CD4-positive, alpha-beta T cell treated with Interleukin-17A for 4 hours (primary cell): ENCODE measurements around the gene UBE2G2.

Experiments used
- DNase-seq: peaks from one replicate; pipeline ENCODE4 v3.0.0-alpha.2; 2020; ENCODE audit warnings: mixed read lengths

UBE2G2 gene

DNA sequence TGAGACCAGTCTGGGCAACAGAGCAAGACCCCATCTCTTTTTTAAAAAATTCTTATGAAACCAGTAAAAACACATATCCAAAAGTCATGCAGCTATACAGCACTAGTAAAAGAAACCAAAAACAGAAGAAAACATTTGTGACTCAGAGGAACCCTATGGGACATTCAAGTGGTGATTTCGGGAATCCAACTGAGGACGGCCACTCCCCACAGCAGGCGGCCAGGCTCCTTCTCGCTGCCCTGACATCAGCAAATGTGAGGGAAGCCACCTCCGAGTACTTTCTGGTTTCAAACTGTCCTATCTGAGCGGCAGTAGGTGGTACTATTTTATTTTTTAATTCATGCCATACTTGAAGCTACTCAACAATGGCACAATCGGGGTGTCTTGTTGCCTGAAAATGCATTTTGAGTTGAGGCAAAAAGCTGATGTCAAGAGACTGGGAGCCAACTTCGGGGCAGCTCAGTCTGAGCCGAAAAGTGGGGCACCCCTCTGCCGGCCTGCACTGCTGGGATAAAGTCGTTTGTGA is 12.9 kb upstream of the UBE2G2 start:
- DNase-seq = no peak

DNA sequence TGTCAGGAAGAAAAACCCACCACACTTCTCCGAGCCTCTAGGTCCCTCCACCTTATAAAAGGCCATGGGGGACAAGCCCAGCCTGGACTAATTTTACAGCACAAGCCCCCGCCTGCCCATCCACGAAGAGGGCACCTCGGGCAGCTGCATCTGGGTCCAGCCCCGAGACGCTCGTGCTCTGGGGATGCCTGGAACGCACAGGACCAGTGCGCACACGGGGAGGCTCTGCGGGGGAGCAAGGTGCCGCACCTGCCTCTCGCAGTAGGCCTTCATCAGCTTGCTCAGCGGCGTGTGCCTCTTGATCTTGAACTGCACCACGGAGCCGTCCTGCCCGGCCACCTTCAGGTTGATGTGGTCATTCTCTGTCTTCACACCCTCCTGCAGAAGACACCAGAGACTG is 12.1 kb upstream of the UBE2G2 start:
- no peak for DNase-seq

DNA sequence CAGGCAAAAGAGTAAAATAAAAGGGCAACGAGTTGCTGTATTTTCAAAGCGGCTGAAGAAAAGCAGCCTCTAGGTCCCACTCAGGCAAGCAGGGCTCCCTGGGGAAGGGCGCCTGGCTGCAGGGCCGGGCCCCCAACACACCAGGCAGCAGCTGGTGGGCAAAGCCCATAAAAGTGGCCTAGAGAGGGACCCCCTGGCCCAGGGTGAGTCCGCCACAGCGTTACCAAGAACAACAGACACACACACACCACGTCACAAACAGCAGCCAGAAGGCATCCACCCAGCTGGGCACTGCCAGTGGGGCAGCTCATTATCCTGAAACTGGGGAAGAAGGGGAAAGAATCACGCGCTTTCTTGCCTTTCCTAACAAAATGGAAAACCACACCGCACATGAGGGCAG is 11.5 kb upstream of the UBE2G2 start:
- DNase-seq = no peak

DNA sequence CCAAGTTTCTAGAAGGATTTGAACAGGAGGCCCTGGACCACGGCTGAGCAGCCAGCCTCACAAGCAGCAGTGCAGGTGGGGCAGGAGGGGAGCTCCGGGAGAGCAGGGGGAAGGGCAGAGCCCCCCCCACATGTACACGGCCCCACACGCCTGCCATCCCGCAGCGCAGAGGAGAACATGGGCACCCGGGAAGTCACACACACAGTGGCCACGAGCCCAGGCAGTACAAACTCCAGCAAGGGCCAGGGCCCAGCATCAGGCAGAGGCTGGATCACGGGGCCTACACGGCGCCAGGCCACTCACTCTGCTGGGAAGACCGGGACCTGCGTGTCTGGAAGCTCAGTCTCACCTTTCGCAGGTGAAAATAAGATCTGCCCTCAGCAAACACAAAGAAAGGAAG is 11.0 kb upstream of the UBE2G2 start:
- no peak for DNase-seq

DNA sequence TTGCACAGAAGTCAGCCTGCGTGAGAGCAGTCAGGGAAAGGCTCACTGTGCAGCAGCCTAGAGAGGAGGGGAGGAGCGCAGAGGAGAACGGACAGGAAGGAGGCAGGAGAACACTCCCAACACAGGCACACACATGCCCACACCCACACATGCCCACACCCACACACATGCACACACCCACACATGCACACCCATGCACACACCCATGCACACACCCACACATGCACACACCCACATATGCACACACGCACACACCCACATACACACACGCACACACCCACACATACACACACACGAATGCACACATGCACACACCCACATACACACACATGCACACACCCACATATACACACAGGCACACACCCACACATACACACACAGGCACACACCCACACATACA is 9.2 kb upstream of the UBE2G2 start:
- DNase-seq = no peak

DNA sequence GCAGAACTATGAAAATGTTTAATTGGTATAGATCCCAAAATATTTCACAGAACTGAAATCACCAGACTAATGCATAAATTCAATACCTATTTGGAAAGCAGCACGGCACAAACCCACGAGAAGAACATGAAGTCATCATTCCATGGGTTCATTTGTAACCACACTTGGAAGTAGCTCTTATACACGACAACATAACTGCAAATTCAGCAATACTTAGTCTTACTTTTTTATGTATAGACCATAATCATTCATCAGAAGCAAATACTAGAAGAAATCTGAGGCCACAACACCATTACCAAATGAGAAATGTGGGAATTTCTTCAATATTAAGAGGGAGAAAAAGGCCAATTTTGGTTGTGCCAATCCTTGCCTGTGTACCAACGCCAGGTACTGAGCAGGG is 4.2 kb upstream of the UBE2G2 start:
- DNase-seq = no peak

DNA sequence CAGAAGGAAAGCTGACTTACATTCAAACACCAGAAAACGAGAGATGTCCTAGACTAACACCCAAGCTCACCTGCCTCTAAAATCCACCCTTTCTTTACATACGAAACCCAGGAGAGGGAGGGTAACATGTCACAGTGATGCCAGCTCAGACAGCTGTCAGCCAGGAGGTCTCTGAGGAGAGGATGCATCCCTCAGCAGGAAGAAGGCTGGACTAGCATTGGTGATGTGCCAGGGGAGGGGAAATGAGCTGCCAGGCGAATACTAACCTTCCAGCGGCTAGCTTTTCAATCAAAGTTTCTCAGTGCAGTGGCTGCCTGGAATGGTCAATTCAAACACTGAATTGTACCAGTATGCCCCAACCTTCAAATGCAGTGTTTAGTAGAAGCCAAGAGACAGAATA is 3.6 kb upstream of the UBE2G2 start:
- DNase-seq = no peak

DNA sequence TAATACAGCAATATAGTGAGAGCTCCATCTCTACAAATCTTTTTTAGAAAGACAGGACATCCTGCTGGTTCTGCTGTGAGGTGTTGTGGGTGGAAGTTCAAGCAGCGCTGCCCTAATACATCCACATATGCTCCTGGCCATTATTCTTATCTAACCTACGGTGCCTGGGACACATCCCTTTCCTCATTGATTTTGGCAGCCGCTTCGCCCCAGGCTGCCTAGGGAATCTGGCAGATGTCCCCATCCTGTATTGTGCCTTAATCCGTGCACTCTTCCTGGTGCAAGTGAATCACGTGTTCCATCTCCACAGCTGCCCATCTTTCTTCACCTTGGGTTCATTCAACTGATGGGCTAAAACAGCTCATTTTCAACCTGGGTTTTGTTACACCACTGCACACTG is 3.1 kb upstream of the UBE2G2 start:
- no peak for DNase-seq

DNA sequence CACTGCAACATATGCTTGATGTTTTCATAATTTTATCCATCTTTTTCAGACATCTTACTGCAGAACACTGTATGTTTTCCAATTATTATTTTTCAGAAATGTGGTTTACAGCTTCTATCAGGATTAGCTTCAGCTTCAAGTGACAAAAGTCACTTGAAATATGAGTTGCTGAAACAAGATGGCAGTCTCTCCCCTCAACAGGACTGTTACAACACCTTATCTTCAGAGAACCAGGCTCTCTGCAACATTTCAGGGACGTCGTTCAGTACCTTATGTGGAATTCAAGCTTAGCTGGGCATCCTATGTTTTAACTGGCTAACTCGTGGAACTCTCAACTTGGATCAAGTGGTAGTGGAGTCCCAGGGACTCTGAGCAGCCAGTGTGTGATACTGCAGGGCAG is 2.0 kb upstream of the UBE2G2 start:
- no peak for DNase-seq

DNA sequence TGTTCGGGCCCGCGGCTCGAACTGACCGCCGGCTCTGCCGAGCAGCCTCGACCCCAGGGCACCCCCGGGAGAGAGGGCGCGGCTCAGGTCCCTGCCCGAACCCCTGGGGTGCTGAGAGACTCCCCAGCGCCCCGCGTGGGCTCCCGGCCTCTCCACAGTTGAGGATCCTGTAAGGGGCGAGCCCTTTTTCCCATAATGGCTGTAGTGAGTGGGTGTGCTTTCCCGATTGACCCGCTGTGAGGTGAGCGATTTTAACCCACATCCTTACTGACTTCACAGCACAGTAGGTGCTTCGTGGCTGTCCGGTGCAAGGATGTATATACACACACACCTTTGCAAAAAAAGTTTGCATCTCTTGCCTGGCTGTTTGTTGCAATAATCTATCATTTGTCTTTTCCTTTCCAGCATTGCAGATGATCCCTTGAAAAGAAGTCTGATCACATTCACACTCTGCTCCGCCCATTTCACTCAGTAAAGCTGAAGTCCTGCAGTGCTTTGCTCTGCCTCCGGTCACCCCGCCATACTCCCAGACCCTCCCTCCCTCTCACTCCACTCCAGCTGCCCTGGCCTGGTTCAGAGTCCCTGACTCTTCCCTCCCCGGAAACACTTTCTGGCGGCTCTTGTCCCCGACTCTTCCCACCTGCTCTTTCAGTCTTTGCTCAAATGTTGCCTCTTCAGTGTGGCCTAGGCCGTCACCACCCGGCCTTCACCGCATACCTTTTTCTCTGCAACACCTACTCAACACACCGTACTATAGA is 955 bp upstream of the UBE2G2 start:
- DNase-seq = no peak

DNA sequence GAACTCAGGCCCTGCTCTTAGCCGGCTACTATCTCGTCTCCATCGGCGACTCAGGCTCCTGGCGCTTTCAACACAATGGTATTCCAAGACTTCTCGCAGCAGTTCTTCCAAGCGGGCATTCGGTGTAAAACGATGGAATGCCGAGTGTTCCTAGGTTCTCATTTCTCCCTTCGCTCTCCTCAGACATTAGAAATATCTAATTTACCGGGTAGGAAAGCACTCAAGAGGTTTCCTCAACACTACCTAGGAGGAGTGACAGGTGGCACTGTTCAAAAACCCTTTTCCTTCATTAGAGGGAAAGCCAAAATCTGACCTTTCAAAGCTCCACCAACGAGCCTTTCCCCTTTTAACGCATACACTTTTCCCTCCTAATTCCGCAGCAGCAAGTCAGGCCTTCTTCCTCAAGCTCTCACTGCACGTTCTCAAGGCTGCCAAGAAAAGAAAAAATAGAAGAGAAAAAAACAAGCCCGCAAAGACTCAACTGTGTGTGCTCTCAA is 601 bp downstream of the UBE2G2 start:
- DNase-seq = peak; percentile 42

DNA sequence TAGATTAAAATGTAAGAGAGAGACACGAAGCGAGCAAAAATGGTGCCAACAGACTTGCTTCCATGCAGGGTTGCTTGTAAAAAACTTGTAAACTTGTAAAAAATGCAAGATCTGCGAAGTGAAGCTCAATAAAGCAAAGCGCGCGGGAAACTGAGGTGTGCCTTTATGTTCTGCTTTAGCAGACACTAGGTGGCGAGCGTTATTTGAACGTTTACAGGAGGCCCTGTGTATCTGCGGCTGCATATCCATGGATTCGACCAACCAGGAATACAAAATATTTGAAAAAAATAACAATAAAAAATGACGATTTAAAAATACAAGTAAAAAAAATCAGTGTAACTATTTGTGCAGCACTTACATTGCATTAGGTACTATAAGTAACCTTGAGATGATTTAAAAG is 1.5 kb downstream of the UBE2G2 start:
- peak; percentile 34 for DNase-seq

DNA sequence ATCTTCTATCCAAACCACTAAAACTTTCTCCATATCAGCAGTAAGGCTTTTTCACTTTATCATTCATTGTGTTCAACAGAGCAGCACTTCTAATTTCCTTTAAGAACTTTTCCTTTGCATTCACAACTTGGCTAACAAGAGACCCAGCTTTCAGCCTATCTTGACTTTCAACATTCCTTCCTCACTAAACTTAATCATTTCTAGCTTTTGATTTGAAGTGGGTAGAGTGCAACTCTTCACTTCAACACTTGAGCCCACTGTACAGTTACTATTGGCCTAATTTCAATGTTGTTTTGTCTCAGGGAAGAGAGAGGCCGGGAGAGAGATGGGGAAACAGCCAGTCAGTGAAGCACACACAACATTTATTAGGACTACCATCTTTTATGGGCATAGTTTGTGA is 2.0 kb downstream of the UBE2G2 start:
- no peak for DNase-seq

DNA sequence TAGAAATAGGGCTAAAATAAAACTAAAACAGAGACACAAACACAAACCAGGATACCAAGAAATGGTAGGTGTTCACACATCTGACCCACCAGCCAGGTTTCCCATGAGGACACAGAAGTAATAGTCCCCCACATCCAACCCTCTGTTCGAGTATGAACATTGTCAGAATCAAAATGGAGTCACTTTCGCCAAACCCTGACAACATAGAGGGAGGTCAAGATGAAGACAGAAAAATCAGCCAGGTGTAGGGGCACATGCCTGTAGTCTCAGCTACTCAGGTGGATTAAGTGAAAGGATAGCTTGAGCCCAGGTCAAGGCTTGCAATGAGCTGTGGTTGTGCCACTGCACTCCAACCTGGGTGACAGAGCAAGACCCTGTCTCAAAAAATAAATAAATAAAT is 3.8 kb downstream of the UBE2G2 start:
- DNase-seq = no peak

DNA sequence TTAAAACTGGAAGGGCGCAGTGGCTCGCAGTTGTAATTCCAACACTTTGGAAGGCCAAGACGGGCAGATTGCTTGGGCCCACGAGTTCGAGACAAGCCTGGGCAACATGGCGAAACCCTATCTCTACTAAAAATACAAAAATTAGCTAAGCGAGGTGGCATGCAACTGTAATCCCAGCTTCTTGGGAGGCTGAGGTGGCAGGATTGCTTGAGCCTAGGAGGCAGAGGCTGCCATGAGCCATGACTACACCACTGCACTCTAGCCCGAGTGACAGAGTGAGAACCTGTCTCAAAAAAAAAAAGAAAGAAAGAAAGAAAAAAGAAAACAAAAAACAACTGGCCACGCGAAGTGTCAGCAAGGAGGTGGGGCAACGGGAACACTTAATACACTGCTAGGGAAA is 6.3 kb downstream of the UBE2G2 start:
- no peak for DNase-seq

DNA sequence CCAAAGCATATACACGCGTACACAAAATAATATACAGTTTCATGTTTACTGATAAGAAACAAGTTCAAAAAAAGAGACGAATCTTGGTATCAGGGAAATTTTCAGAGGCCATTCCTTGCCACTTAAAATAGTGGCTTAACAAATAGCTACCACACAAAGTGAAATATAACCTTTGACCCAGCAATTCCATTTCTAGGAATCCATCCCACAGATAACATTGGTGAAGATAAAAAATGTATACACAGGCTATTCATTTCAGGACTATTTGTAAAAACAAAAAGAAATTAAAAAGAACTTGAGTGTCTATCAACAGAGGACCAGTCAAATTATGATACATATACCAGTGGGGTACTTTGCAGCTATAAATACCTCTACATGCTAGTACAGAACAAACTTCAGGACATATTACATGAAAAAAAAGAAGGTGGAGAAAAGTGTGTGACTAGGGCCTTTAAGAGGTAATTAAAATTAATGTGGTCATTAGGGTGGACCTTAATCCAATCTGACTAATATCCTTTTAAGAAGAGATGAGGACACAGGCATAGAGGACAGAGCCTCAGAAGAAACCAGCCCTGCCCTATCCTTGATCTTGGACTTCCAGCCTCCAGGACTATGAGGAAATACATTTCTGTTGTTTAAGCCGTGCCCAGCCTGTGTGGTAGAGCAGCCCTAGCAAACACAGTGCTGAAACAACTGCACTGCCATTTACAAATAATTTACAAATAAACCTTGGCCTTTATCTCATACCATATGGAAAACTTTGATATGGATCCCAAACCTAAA is 7.8 kb downstream of the UBE2G2 start:
- no peak for DNase-seq

DNA sequence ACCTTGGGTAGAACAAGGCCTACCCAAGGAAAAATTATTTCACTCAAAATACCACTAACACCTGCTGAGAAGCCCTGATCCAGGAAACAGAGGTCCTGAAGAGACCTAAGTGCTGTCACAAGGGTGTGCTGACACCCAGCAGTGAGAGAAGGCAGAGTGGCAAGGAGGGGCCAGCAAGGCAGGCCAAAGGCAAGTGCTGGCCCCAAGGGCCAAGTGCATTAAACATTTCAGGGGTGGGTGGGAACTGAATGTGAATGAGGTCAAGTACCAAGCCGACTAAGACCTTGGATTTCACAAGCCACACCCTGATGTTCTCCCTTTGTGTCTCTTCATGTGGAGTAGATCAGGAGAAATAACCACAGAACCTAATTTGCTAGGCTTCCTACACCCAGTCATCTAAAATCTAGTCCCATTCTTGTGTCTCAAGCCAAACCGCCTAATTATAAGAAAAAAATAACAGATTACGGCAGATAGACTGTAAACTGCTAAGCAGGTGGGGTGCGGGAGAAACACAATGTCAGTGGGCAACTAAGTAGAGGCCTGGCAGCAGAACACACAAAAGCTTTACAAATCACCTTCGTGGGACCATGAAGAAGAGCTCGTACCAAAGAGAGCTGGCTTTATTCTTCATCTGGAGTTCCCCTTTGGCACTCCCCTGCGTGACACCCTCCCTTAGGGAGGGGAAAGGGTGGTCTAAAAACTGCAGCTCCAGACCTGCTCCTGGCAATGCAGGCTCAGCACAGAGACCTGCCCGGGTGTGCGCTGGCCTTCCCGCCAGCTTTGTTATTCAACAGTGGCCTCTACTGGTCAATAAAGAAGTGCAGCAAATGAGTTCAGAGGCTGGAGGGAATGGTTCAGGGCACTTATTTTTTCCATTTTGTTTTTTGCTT is 8.7 kb downstream of the UBE2G2 start:
- peak; percentile 60 for DNase-seq

DNA sequence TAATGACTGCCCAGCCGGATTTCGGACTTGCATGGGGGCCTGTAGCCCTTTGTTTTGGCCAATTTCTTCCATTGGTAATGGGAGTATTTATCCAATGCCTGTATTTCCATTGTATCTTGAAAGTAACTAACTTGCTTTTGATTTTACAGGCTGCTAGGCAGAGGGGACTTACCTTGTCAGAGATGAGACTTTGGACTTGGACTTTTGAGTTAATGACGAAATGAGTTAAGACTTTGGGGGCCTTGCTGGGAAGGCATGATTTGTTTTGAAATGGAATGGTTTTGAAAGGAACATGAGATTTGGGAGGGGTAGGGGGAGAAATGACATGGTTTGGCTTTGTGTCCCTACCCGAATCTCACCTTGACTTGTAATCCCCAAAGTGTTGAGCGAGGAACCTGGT is 9.6 kb downstream of the UBE2G2 start:
- no peak for DNase-seq

DNA sequence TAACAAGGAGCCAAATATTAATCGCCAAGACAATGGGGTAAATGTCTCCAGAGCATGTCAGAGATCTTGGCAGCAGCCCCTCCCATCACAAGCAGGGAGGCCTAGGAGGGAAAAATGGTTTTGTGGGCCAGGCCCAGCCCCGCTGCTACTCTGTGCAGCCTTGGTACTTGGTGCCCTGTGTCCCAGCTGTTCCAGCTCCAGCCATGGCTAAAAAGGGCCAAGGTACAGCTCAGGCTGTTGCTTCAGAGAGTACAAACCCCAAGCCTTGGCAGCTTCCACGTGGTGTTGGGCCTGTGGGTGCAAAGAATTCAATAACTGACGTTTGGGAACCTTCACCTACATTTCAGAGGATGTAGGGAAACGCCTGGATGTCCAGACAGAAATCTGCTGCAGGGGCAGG is 10.4 kb downstream of the UBE2G2 start:
- no peak for DNase-seq

DNA sequence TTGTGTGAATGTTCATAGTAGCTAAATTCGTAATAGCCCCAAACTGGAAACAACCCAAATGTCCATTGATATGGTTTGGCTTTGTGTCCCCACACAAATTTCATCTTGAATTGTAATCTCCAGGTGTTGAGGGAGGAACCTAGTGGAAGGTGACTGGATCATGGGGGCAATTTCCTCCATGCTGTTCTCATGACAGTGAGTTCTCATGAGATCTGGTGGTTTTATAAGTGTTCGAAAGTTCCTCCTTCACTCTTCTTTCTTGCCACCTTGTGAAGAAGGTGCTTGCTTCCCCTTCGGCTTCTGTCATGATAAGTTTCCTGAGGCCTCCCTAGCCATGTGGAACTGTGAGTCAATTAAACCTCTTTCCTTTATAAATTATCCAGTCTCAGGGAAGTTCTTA is 11.3 kb downstream of the UBE2G2 start:
- no peak for DNase-seq

DNA sequence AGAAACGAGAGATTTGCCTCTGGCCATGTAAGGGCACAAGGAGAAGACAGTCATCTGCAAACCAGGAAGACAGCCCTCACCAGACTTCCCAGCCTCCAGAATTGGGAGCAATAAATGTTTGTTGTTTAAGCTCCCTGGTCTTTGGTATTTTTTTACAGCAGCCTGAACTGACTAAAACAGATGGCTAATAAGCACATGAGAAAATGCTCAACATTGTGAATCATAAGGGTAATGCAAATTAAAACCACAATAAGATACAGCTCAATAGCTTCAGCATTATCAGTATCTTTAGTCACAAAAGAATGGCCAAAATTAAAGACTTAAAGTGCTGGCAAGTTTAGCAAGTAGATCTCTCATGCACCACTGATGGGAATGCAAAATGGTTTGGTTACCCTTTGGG is 11.7 kb downstream of the UBE2G2 start:
- DNase-seq = no peak

DNA sequence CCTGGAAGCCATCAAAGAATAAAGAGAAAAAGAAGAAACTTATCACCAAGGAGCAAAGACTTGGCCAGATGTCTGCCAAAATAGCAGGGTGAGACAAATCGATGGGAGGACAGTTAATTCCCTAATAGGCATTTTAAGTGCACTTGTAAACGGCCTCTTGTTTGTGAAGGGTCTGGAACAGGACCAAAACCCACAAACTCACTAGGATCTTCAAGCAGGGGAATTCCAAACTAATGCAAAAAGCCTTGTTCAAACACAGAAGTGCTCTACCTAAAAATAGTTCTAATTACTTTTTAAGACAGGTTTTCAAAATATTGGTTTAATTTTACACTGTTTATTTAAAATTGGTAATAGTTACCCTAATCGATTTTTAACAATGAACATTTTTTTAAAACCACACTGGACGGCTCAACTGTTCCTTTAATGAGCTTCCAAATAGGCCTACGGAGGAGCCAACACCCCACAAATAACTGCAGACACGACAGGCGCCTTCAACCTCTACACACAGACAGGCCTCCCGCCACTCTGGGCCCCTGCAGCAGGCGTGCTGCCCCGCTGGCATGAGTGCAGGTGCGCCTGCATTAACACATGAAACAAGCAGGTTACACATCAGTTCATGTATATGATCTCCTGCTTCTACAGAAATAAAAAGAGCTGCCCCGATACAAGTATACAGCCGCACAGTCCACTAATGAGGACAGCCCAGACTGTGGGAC is 15.8 kb downstream of the UBE2G2 start:
- no peak for DNase-seq

DNA sequence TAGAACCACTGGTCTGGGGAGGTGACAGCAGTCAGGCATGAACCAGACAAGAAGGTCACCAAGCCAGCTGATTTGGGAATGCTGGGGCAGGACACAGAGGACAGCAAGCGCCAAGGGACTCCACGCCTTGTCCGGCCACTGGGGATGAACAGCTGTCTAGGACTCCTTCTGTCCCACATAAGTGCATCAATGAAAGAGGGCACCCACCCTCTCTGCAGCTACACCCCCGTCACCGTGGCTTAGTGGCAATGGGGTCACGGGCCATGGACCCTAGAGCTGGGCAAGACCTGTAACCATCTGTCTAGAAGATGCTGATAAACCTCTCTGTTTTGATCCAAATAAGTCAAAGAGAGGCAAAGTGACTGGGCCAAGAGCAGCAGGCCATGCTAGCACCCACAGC is 16.8 kb downstream of the UBE2G2 start:
- DNase-seq = no peak
